Fibroblast of skin of scalp (primary cell): ENCODE results near the gene HIC1.

Source experiments
- DNase-seq: peaks from one replicate; pipeline ENCODE4 v3.0.0-alpha.2; 2013

HIC1 gene

DNA sequence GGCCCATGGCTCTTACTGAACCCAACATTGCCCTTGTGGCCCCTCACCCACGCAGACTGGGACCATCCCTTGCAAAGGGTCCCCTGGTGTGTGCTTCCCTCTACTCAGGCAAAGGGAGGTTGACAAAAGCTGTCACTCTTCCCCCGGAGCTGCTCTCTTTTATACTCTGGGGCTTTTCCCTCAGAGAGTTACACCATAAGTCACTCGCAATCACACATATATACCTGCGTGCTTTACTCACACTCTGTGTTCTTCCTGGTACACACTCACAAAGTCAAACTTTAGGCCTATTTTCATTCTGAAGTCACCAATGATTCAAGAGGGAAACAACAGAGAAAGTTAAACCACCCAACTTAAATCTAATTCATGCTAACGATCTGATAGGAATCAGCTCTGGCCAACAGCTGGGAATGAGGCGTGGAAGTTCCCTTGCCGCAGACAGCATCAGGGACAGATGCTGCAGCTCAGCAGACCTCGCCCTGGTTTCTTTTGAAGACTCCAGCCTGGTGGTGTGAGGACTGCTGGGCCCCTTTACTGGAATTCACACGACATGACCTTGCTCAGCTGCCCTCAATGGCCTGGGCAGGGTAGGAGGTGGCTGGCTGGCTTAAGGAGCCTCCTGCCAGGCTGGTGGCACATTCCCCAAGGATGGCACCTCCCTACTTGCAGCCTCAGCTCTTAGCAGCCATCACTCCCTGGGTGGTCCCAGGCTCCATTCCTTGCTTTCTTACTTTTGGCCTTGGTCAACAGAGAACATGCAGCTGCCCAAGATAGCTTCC, 27.3 kb downstream of the HIC1 start:
- no peak for DNase-seq

DNA sequence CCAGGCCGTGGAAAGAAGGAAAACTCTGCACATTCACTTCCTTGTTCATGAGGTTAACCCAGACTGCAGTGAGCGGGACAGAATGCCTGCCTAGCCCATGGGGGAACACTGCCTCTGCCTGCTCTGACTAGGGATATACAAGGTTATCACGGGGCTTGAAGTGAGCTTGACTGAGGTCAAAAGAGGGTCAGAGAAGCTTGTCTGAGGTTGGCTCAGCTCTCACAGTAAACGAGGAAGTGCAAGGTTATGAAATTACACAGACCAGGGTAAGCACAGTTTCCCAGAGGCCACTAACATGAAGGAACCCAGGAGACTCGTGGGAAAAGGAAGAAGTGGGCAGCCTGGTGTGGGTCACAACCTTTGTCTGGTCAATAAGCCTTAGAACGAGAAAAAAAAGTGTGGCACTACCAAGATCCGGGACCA, 28.7 kb downstream of the HIC1 start:
- no peak for DNase-seq

DNA sequence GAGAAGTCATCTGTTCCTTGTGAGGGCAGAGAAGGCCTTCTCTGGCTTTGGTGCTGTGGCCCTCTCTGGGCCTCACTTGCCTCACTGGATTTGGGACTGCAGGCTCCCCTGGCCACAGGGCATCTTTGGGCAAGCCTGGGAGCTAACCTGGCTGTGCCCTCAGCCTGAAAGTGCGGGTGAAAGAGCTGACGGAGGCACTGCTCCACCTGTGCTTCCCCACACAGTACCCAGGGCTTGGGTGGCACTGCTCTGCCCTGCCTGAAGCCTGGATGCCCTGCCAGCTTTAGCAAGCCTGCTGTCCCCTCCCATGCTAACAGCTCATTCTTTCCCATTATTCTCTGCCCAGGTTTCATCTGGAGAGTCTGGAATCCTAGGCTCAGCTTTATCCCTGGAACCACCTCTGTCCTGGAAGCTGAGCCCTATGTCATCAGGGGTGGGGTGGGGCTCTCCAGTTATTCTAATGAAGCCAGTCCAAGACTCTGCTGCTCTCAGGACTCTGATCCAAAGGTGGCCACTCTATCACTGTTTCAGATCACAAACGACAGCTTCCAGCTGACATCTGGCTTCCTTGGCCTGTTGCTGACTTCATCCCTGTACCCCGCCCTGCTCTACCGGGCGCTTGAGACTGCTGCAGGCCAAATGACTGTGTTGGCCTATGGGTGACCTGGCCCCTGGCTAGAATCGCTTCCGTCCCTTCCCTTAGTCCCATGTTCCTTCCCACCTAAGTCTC, 29.3 kb downstream of the HIC1 start:
- DNase-seq, result no peak

DNA sequence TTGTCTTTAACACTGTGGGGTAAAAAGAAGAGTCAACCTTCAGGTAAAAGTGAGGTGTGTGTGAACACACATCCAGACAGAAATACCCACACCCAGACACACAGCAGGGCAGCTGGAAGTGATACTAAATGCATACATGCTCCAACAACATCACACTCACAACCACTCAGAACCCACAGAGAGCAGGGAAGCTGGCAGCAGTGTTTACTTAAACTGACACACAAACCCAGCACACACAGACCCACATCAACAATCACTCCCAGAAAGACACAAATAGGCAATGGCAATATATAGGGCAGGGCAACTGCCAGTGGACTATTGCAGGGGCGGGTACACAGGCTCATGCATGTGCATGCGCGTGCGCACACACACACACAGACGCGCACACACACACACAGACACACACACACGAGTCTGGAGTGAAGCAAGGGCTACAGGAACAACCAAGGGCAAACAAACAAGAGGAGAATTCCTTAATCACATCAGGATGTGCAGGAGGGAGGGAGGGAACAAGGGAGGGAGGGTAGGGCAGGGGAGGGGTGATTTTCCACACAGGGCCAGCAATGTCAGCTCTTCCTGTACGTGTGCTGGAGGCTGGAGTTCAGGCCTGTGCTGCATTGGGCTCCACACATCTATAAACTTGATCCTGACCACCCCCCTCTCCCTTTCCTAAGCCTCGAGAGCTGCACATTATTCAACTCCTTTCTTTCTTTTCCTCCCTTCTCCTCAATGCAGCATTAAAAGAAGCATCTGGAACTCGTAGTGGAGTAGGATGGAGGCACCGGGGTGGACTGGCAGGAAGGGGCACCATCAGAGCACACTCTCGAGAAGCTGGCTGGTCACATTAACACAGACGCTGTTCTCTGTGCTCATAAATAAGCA, 30.1 kb downstream of the HIC1 start:
- DNase-seq, result peak; percentile 92

DNA sequence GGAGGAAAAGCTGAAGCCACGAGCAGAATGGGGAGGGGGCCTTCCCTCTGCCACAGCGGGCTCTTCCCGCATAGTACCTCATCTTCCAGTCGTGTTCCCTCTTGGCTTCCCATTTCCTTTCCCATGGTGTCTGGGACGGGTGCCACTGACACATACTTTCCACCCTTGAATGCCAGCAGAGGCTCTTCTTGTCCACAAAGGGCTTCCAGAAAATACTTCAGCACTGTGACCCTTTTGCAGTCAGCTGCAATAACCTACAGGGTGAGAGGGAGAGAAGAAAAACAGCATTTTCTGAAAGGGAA, 30.7 kb downstream of the HIC1 start:
- DNase-seq, result peak; percentile 79

DNA sequence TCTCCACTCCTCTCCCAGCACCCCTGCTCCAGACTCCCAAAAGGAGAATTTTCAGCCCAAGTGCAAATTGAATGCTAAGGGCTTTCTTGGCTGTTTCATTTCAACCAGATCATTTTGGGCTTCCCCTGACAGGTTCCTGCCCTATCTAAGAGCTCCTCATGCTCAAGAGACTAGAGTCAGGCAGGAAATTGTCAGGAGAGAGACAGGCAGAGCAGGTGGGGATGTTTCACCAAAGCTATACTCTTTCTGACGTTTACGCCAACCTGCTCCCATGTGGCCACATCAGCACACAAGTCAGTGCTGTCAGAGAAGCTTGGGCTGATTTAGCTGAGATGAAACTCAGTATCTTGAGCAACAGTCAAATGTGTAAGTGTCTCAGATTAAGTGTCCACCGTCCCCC, 31.4 kb downstream of the HIC1 start:
- no peak for DNase-seq

DNA sequence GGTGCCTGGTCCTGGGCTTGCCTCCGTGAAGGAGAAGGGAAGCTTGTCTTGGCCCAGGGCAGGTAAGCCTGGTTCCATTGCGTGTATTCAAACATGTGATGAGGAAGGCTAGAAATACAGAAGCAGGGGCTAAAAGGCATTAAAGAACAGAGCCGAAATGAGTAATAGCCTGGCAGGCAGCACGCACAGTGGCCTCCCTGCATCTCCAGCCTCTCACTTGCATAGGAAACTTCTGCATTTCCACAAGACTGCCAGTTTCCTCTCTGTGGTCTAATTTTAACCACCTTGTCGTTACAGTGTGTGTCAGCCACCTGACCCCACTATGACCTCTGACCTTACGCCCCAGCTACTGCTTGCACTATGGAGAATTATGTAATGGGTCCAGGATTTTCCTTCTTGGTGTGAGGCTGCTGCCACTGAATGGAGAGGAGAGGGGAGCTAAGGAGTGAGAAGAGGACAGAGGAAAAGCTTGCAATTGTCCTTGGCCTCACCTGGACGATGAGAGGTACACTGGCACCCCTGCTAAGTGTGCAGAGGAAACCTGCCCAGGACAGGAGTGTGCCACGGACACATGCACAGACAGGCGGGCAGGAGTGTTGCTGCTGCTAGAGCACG, 32.8 kb downstream of the HIC1 start:
- no peak for DNase-seq

DNA sequence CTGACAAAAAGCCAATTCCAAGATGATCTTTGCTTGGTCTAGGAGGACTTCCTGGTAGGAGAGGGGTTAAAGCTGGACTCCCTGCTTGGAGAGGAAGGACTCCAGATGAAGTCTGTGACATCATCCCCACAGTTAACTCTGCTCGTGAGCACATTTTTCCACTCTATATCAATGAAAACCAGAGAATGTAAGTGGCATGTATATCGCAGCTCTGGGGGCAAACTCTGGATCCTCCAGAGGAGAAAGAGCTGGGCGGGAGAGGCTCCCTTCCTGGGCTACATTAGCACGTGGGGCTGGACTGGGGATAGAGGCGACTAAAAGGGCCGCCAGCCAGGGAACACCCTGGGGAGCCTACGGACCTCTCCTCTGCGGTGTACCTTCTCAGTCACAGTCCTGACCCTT, 34.1 kb downstream of the HIC1 start:
- peak; percentile 85 for DNase-seq

DNA sequence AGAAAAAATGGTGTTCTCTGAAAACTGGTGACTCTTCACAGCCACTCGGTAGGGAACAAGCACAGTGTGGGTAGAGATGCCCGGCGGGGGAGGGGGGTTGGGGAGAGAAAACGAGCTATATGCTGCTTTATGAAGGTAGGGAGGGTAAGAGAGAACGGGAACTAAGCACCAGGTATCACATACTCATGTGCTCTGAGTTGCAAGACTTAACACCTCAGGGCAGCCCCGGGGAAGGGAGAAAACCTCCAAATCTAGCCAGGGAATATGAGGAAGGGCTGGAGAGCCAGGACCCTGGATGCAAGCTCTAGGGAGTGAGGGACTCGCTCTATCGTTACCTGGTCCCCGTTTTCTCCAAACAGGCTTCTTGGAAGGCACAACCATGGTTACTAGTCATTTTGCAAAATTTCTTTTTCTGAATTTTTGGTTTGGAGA, 35.3 kb downstream of the HIC1 start:
- DNase-seq, result no peak

DNA sequence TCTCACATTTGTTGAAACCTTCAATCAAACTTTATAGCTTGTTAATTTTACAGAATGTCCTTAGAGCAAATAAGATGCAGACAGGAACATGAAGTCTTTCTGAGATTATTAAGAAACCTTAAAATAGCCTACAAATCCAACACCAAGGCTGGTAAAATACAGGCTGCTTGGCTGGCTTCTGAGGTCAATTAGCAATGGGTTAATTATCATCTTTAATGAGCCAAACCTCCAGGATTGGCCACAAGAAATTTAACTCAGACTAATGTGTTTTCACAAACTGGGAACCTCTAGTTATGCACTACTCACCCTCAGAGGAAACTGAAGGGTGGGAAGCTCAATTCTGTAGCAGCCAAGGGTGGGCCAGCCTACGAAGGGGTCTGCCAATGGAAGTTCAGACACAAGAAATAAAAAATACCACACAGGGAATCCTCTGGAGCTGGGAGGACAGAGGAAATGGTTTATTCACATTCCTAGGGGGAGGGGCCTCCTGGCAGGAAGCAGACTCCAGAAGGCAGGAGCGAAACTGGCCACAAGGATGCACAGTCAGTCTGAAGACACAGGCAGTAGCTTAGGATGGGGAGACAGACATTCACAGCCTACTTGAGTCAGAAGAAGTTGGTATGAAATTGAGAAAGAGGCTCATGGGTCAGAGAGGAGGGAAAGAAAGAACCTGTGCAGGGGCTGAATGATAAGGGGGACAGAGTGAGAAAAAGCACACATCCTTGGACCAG, 36.1 kb downstream of the HIC1 start:
- peak; percentile 97 for DNase-seq

DNA sequence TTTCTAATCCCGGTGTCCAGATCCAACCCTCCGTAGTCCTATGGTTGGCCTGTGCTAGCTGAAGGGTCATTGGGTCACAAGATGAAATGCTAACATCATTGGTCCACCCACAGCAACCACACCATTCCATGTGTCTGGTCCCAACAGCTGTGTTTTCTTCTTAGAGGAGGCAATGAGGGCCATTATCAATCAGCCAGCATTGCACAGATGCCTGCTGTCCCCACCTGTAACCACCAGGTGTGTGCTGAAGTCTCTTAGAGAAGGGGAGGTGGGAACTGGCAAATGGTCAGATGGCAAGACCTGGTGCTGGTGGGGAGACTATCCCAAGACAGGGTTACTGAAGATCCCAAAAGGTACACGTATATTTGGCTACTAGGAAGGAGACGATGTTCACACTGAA, 37.4 kb downstream of the HIC1 start:
- no peak for DNase-seq

DNA sequence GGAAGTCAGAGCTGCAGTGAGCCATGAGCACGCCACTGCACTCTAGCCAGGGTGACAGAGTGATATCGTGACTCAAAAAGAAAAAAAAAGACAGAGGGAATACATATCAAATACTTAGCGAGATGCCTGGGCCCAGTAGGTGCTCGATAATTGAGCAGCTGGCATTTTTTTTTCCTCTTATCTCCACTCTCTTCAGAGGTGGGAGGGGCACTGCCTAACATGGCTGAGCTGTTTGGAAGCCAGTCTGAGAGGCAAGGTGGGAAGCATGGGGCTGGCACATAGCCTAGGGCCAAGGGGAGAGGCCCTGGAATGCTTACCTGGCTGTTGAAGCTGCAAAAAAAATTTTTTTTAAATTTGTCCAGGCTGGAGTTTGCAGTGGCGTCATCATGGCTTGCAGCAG, 38.4 kb downstream of the HIC1 start:
- no peak for DNase-seq

DNA sequence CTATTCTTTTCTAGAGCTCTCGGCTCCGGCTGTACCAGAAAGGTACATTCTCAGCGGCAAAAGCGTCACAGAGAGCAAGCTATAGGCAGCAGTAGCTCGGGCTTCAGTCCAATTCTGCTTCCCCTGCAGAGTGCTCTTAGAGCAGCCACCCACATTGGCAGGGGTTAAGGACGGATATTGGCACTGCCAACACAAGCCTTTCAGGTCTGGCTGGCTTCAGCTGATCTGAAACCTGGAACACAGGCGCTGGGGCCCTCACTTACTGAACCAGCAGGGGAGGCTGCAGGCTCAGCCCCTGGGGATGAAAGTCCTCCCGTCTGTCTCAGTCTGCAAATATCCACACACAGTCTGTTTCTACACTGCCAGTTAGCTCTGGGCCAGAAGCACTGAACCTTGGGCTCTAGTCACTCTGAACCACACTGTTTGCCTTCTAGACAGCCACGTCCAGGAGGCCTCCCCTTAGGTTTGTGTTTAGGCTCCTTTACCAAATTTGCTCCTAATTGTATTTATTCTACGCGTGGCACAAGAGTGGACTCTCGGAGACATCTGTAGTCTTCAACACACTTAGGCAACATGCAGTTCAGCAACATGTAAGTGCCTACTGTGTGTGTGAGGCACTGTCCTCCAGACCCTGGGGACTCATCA, 40.1 kb downstream of the HIC1 start:
- peak; percentile 78 for DNase-seq

DNA sequence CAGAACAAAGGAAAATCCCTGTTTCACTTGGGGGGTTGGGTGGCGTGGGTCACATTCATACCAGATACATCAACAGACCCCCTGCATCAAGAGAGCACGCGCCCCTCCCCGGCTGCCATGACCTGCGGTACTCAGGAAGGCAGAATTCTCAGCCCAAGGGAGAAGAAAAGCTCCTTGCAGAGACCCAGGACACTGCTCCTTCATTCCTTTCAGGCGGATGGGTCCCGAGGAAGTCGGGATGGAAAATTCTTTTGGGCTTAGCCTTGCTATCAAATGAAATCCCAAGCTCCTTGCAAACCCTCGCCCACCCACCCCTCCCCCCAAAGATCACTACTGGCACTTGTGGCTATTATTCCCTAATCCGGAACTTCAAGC, 40.6 kb downstream of the HIC1 start:
- no peak for DNase-seq

DNA sequence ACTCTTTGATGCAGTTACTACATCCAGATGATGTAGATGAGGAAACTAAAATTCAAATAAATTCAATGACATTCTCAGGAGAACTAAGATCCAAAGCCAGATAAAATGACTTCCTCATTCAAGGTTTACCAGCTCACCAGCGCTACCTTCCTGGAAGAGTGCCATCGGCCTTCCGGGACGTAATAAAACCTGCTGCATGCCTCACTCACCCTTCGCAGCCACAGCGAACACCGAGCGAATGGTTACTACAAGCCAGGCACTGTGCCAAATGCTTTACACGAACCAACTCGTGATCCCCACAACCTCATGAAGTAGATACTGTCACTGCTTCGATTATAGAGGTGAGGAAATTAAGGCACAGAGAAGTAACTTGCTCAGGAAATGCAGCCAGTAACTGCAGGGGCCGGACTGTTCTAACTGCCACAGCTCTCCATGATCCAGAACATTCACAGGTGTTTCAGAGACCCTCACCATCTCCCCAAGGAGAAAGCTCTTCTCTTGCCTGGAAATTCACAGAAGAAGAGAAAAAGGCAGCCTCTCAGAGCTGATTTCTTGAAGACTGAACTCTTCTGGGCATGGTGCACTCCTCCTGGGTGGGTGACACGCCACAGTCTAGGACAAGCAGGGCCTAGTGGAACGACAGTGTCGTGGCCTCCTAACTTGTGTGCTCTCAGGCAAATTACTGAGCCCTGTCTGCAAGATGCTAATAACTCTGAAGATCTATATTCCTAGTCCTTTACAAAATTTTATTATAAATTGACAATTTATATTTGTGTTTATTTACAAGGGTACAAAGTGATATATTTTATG, 46.8 kb downstream of the HIC1 start:
- DNase-seq, result no peak

DNA sequence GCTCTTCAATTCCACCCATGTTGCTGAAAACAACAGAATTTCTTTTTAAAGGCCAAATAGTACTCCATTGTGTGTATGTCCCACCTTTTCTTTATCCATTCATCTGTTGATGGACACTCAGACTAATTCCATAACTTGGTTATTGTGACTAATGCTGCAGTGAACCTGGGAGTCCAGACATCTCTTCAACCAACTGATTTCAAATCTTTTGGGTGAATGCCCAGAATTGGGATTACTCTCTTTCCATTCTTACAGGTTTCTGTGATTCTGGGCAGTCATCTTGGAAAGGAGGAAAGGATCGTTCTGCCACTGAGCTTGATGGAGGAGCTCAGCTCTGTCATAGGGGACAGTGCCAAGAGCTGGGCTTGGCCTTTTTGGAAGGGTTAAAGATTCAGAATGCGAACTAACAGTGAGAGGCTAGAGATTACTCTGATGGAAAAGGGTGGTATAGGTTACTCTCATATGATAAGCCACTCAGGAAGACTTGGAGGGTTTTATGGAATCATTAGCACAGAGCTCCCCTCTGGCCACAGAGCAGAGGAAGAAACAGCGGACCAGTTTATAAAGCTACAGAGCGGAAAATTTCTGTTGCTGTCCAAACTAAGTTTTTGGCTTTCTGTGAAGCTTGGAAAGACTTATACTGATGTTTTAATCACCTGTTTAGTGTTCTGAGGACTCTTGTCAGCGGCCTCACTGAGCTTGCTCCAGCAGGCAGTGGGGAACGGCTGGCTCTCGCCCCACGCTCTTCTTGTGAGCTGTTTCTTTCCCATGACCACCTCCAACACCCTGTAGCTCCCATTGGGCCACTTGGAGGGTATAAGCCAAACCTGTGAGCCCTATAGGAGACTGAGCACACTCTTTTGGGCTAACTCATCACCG, 48.3 kb downstream of the HIC1 start:
- peak; percentile 75 for DNase-seq

DNA sequence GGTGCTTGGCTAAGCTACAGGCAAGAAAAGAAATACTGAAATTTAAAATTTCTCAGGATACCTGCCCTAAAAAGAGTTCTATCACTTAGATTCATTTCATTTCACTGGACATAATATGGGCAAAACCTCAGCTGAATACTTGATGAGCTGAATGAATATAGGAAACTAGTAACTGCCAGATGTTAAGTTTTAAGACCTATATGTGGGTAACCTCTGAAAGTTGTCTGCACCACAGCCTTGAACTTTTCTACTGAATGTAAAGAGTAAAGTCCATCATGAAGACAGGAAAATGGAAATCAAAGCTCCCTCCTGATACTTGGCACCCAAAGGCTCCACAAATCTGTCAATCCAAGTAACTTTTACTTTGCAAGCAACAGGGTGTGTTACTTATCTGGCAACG, 50.8 kb downstream of the HIC1 start:
- DNase-seq, result no peak

DNA sequence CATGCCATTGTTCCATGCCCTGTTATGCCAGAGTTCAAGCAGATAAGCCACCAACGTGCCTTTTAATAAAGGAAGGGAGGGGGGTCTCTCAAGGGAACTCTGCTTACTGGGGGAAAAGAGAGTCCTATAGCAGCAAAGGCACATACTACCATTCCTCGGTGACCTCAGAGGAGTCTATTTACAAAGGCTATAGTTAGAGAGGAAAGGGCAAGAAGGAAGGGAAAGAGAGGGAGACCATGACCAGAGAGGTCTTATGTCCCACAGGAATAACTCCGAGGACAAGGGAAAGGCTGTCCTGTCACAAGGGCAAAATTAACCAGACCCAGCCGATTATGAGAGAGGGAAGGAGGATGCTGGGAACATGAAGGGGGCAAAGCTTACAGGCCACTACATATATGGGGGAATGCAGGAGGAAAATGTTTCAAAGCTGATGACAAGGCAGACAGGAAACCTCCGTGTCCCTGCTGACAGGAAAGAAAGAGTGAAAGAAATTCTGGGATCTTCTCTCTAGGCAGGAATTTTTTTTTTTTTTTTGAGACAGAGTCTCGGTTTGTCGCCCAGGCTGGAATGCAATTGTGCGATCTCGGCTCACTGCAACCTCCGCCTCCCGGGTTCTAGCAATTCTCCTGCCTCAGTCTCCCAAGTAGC, 51.5 kb downstream of the HIC1 start:
- peak; percentile 50 for DNase-seq

DNA sequence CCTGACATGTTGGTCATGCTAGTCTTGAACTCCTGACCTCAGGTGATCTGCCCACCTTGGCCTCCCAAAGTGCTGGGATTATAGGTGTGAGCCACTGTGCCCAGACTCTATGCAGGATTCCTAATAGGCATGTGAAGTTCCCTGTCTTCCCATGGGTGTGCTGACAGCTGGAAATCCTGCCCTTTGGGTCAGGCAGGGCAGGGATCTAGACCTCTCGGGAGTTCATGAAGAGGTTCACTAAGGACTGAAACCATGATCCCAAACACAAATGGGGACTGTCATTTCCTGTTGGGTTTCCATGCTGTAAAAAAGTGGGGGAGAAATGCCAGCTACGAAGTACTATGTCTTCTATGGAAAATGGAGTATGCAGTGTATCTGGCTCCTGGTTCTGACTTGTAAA, 52.1 kb downstream of the HIC1 start:
- DNase-seq, result no peak
